B cell (primary cell): ENCODE data around the gene MAP2K7. TPM values are rescaled to one million over a fixed set of nuclear protein-coding genes. Genes with fewer than 3 reads are reported as not detected.
A peak's percentile ranks its signal among the peaks of the same experiment; 100 is the strongest.

ENCODE experiments used
- ATAC-seq: fragments of 200-7000 bp; cut with Tn5 transposase; one replicate; pipeline ENCODE4 v1.10.0; 2021; ENCODE audit warnings: low read depth, mild to moderate bottlenecking, moderate number of reproducible peaks, moderate library complexity
- CTCF ChIA-PET: fragments of 350-600 bp; sonication (Branson Sonifier 250); formaldehyde crosslinking; loops from one replicate; lab custom pipeline; 2021; ENCODE audit warnings: antibody characterized with exemption, inconsistent platforms; lab: Charles Lee
- POLR2A ChIA-PET: fragments of 350-600 bp; sonication (Branson Sonifier 250); formaldehyde crosslinking; loops from one replicate; lab custom pipeline; 2021; ENCODE audit warnings: antibody characterized with exemption; lab: Charles Lee
- DNase-seq: peaks from one replicate; pipeline ENCODE4 v3.0.0; 2013
- H2AFZ ChIP-seq: 2 replicates; pipeline ENCODE4 v1.6.1; 2012; ENCODE audit warnings: mild to moderate bottlenecking, low read depth, low read length; ENCODE audit not compliant: insufficient read depth, poor library complexity, severe bottlenecking
- H3K27ac ChIP-seq, 2 donors: 1 replicate in 1 of 2; 2 replicates in 1 of 2; pipeline ENCODE4 v1.5.1; 2012 to 2013; ENCODE audit warnings: low read length in 2 of 2, mild to moderate bottlenecking in 2 of 2, moderate library complexity in 1 of 2
- H3K27me3 ChIP-seq, 4 experiments: fragments of 200-600 bp in 1 of 4; sonication (generic) in 1 of 4; replicated peaks in 1 of 4; 1 replicate in 2 of 4; 2 replicates in 2 of 4; pipeline versions ENCODE4 v1.6.1 to v1.7.0; 2013 to 2016; ENCODE audit warnings: low read length in 3 of 4, mild to moderate bottlenecking in 2 of 4, mixed read lengths in 1 of 4, moderate library complexity in 1 of 4; ENCODE audit not compliant: insufficient read depth in 4 of 4, control insufficient read depth in 3 of 4; ENCODE audit errors: control extremely low read depth in 1 of 4
- H3K36me3 ChIP-seq, 2 experiments: replicated peaks in 1 of 2; 1 replicate in 1 of 2; 2 replicates in 1 of 2; pipeline versions ENCODE4 v1.6.1 to v1.7.1; 2013; ENCODE audit warnings: low read length in 1 of 2; ENCODE audit not compliant: insufficient read depth in 2 of 2, control insufficient read depth in 1 of 2; ENCODE audit errors: control extremely low read depth in 1 of 2, extremely low read depth in 1 of 2
- H3K4me1 ChIP-seq, 2 donors: fragments of 200-600 bp in 1 of 2; sonication (generic) in 1 of 2; 1 replicate in 1 of 2; 2 replicates in 1 of 2; pipeline versions ENCODE4 v1.5.1 to v1.6.1; 2013 to 2017; ENCODE audit warnings: low read length in 2 of 2; ENCODE audit not compliant: control insufficient read depth in 2 of 2, insufficient read depth in 2 of 2
- H3K4me2 ChIP-seq: replicated peaks from 2 replicates; pipeline ENCODE3; 2012; ENCODE audit warnings: mild to moderate bottlenecking, low read depth, low read length; ENCODE audit not compliant: poor library complexity, severe bottlenecking
- H3K4me3 ChIP-seq, 5 experiments: fragments of 200-600 bp in 1 of 5; sonication (generic) in 1 of 5; 1 replicate in 3 of 5; 2 replicates in 2 of 5; pipeline versions ENCODE4 v1.5.1 to v1.7.0; 2011 to 2016; ENCODE audit warnings: low read length in 4 of 5, mild to moderate bottlenecking in 4 of 5, low read depth in 2 of 5, control low read depth in 1 of 5, moderate library complexity in 1 of 5; ENCODE audit not compliant: insufficient read depth in 1 of 5; ENCODE audit errors: control extremely low read depth in 1 of 5, extremely low read depth in 1 of 5
- H3K79me2 ChIP-seq: fragments of 200-600 bp; sonication (generic); one replicate; pipeline ENCODE4 v1.6.0; 2016; ENCODE audit warnings: low read length; ENCODE audit not compliant: control insufficient read depth, insufficient read depth
- H3K9ac ChIP-seq: fragments of 200-600 bp; sonication (generic); 2 replicates; pipeline ENCODE4 v1.6.1; 2017; ENCODE audit warnings: mild to moderate bottlenecking, low read length, moderate library complexity
- H3K9me3 ChIP-seq, 3 donors: one replicate each; pipeline versions ENCODE4 v1.6.1 to v1.7.1; 2013; ENCODE audit warnings: low read length in 2 of 3; ENCODE audit not compliant: control insufficient read depth in 2 of 3, insufficient read depth in 1 of 3; ENCODE audit errors: control extremely low read depth in 1 of 3
- H4K20me1 ChIP-seq: 2 replicates; pipeline ENCODE4 v1.6.0; 2012; ENCODE audit warnings: mild to moderate bottlenecking, low read length; ENCODE audit not compliant: insufficient read depth, control insufficient read depth, poor library complexity, severe bottlenecking
- H3K27ac Mint-ChIP-seq: one replicate; pipeline ENCODE4 v1.8.0; 2021; ENCODE audit warnings: mixed read lengths
- H3K27me3 Mint-ChIP-seq: one replicate; pipeline ENCODE4 v1.8.0; 2021; ENCODE audit warnings: mixed read lengths
- H3K4me1 Mint-ChIP-seq: one replicate; pipeline ENCODE4 v1.8.0; 2021; ENCODE audit warnings: mixed read lengths
- H3K4me3 Mint-ChIP-seq: one replicate; pipeline ENCODE4 v1.8.0; 2021; ENCODE audit warnings: mixed read lengths
- H3K9me3 Mint-ChIP-seq: one replicate; pipeline ENCODE4 v1.8.0; 2022; ENCODE audit warnings: mixed read lengths; ENCODE audit not compliant: insufficient read depth
- CTCF ChIP-seq: fragments of 200-600 bp; IDR thresholded peaks from one replicate; pipeline ENCODE4 v1.8.0; 2022; ENCODE audit warnings: antibody characterized with exemption, mild to moderate bottlenecking
- EZH2 ChIP-seq: IDR thresholded peaks from 2 replicates; pipeline ENCODE4 v1.6.1; 2012; ENCODE audit warnings: borderline replicate concordance, low read depth, mild to moderate bottlenecking, moderate library complexity, low read length; ENCODE audit not compliant: insufficient read depth, poor library complexity, severe bottlenecking
- WGBS: methylation state at CpG from one replicate; pipeline ENCODE4 v1.1.5; 2013; ENCODE audit warnings: missing lambda C conversion rate; ENCODE audit not compliant: insufficient coverage; 5-methylcytosine and 5-hydroxymethylcytosine counted together
- intact Hi-C: fragments of 100-400 bp; cut with micrococcal nuclease; formaldehyde crosslinking; loops from one replicate; pipeline ENCODE4 v1.10.0; 2022
- polyA plus RNA-seq: library from polyadenylated mRNA; depleted of rRNA; stranded (reverse); fragments of >200 nt; gene quantifications from 2 replicates; pipeline ENCODE4 v1.2.3, GENCODE V29; 2012
- total RNA-seq, 2 donors: library from RNA; stranded (reverse); fragments of 120-200 nt in 1 of 2; gene quantifications; 1 replicate in 1 of 2; 2 replicates in 1 of 2; pipeline versions ENCODE4 v1.2.3 to v1.2.4, GENCODE V29; 2013 to 2022

Gene MAP2K7
- total and polyA plus RNA-seq, 2 donors (not counting 1 experiment from before 2014, with no cell fraction given), result 56.0 to 71.9 TPM

DNA sequence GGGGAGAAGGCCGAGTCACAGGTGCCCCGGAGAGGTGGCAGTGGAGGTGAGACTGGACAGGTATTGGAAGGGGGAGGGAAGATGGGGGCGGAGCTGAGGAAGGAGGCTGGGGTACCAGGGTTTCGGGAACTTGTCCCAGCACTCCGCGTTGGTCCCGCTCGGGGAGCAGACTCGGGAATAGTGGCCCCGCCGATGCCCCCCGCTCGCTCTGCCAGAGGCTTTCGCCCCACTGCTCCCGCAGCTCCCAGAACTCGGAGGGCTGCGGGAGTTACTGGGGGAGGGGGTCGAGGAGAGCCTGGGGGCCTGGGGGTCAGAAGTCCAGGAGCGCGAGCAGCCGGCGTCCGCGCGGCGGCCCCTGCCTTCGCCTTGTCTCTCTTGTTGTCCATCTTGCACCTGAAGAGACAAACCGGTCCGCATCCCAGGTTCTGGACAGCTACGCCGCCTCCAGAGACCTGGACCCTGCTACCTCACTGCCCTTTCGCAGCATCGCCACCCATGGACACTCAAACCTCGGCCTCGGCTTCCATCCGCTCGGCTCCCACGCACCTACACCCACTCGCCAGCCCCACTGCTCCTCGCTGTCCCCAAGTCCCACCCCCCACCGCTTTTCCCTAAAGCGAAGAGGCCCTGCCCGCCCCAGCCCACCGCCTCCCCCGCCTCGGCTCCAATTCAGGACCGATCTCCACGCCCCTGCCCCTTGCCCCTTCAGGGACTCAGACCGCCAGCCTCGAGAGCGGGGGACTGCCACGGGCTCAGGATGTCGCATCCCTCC, 30.2 kb upstream of the MAP2K7 start:
- no peak overlapping the region for H3K27ac Mint-ChIP-seq
- peak overlapping the region; percentile 77 for H3K4me3 Mint-ChIP-seq
- H3K36me3 ChIP-seq, result no peaks in the 10 kb centered on the region
- 19% methylated on average over 50 of the region's 53 CpGs for WGBS
- peaks cover 0 to 47% (median 0%) of the 10 kb centered on the region in 3 donors for H3K9me3 ChIP-seq
- intact Hi-C loops, result no loop called here
- peaks cover 11% of the 10 kb centered on the region for H4K20me1 ChIP-seq
- no peaks in the 10 kb centered on the region for H3K79me2 ChIP-seq
- peaks cover 28% of the 10 kb centered on the region for H3K4me1 Mint-ChIP-seq
- CTCF ChIA-PET, result no interaction called here
- ATAC-seq (no peak), DNase-seq (peak; percentile 40)
- peaks cover 0 to 50% (median 16%) of the 10 kb centered on the region in 4 experiments for H3K27me3 ChIP-seq
- peak overlapping the region; percentile 22 for H2AFZ ChIP-seq
- POLR2A ChIA-PET, result no interaction called here
- H3K27me3 Mint-ChIP-seq, result peaks cover 25% of the 10 kb centered on the region
- peaks cover 37 to 45% of the 10 kb centered on the region in 2 donors for H3K4me1 ChIP-seq
- H3K4me3 ChIP-seq, result no peak overlapping the region
- H3K9ac ChIP-seq, result peak overlapping the region; percentile 32
- H3K4me2 ChIP-seq, result peak overlapping the region; percentile 68
- H3K9me3 Mint-ChIP-seq, result peaks cover 4% of the 10 kb centered on the region
- TF ChIP-seq CTCF (no peak), EZH2 (no peak)
- H3K27ac ChIP-seq, result no peak overlapping the region
